Right cardiac atrium (tissue), 5 donors: ENCODE results near the gene MAP2K5. TPM values are rescaled to one million over a fixed set of nuclear protein-coding genes. Genes with fewer than 3 reads are reported as not detected.

ENCODE experiments used
- ATAC-seq, 2 donors: fragments of 200-7000 bp; cut with Tn5 transposase; one replicate each; pipeline versions ENCODE4 v1.8.0 to v1.9.1; 2020; ENCODE audit warnings: moderate library complexity in 2 of 2, mild to moderate bottlenecking in 1 of 2
- DNase-seq, 3 donors: peaks; one replicate each; pipeline ENCODE4 v3.0.0-alpha.2; 2020
- H3K27ac ChIP-seq: one replicate; pipeline ENCODE4 v1.5.1; 2013; ENCODE audit warnings: mild to moderate bottlenecking, low read length, control low read depth, moderate library complexity
- H3K27me3 ChIP-seq: one replicate; pipeline ENCODE4 v1.6.1; 2013; ENCODE audit not compliant: control insufficient read depth, insufficient read depth
- H3K4me1 ChIP-seq: one replicate; pipeline ENCODE4 v1.6.1; 2013; ENCODE audit warnings: low read length; ENCODE audit not compliant: control insufficient read depth, insufficient read depth
- H3K4me3 ChIP-seq: one replicate; pipeline ENCODE4 v1.5.1; 2013; ENCODE audit warnings: low read length, control low read depth
- H3K9me3 ChIP-seq: one replicate; pipeline ENCODE4 v1.6.1; 2013; ENCODE audit warnings: low read length; ENCODE audit not compliant: control insufficient read depth
- WGBS: extraction: QIAGEN DNeasy Blood & Tissue Kit; methylation state at CpG from one replicate; pipeline ENCODE4 v1.1.7; 2013; 5-methylcytosine and 5-hydroxymethylcytosine counted together
- intact Hi-C, 4 donors: fragments of 100-400 bp; cut with DNase I; formaldehyde crosslinking; loops; one replicate each; pipeline versions ENCODE4 v1.11.0 to v1.14.0; 2022 to 2023
- polyA plus RNA-seq: library from polyadenylated mRNA; stranded (reverse); fragments of 200-250 nt; gene quantifications from one replicate; pipeline ENCODE4 v1.2.3, GENCODE V29; 2013
- total RNA-seq, 4 donors: library from RNA; stranded (reverse); fragmentation: NEBNext Ultra II Directional; extraction: Animal tissue kit (Norgen Biotek cat#: 25700); gene quantifications; one replicate each; pipeline ENCODE4 v1.2.1, GENCODE V29; 2021
- donor health status: healthy with polysubstance abuse.
- donor health status: DM: no; HTN: yes; CAD: no.
- donor health status: DM: no; HTN: no; CAD: no.
- donor health status: DM: no; HTN: yes; CAD: no; lungs with severe emphysema.
- donor health status: DM: yes; HTN: yes; CAD: no.

The MAP2K5 gene
- total and polyA plus RNA-seq, 5 donors: 9.0 to 16.6 (median 14.9) TPM

DNA sequence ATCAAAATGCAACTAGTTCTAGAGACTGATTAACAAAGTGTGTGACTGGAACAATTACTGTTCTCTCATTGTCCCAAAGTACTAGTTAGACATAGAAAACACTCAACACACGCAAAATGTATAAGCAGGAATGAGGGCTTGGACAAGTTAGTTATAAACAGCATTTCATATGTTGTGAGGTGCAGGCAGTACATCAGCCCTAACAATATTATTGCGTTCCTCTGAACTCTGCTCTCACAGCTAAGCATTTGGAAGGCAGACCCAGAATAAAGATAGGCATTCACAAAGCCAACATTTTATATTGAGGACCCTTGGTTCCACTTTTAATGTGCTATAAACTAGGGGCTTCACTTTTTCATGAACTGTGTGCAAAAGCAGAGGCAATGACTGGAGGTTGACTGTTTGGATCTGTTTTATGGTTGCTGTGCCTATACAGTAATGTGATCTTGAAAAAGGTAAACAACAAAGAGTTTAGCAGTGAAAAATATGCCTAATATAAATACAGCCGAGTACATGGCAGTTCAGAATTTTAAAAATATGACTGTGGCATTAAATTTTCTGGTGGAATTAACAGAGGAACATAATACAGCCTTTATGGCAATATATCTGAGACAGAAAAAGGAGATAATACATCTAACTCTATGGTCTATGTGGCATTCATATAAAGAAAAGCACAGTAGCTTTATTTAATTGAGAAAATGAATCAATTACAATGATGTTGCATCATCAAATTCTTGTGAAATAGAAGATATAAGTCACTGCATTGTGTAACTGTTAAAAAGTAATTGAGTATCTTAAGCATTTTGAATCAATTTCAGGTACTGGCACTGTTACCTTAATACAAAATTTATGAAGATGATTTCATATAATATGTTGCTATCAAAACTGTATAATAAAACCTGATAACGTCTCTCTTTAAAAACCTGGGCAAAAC lies 202.8 kb downstream of the MAP2K5 start:
- ATAC-seq (no peak), DNase-seq (no peak)
- WGBS: 94% methylated on average over 4 of the region's 4 CpGs
- Histone ChIP-seq H3K4me1 (peaks cover 2% of the 10 kb centered on the region), H3K27me3 (no peaks in the 10 kb centered on the region), H3K9me3 (no peaks in the 10 kb centered on the region), H3K27ac (no peak overlapping the region), H3K4me3 (no peak overlapping the region)
- intact Hi-C loops: no loop called here

DNA sequence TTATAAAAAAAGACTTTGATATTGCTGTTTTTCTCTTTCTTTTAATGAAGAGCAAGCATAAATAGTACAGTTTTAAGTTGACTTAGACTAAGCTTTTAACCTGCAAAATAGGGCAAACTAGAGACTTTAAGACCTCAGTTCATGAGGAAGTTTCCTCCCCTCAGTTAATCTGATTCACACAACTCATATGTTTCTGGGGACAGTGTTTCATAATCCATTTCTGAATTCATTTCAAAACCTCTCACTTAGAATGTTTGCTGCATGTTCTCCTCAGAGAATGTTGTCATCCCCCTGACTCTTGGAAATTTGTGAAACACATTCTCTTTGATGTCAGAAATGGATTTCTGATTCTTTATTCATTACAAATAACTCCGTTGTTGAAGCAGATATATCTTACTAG lies 203.5 kb downstream of the MAP2K5 start:
- ATAC-seq: peak in 1 of 2 donors; percentile 34
- no peak overlapping the region for H3K27ac ChIP-seq
- no peaks in the 10 kb centered on the region for H3K27me3 ChIP-seq
- peaks cover 2% of the 10 kb centered on the region for H3K4me1 ChIP-seq
- 49% methylated on average over 1 of the region's 1 CpG for WGBS
- H3K4me3 ChIP-seq: no peak overlapping the region
- H3K9me3 ChIP-seq: no peaks in the 10 kb centered on the region
- intact Hi-C loops: no loop called here
- DNase-seq: no peak

DNA sequence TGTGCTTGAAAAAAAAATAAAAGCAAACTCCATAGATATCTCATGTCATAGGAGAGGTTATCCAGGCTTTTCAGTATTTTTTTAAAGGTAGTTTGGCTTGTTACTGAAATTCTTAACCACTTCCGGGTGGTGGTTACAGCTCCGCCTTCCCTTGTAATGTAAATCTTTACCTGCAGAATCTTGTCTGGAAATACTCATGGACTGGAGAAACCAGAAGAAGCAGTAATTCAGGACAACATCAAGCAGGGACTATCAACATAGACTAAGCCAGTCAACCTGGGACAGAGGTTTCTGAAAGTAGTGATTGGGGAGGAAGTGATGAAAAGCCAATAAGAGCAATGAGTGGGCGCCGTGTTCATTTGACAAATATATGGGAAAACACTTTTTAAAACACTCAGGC lies 203.9 kb downstream of the MAP2K5 start:
- no peak overlapping the region for H3K27ac ChIP-seq
- H3K9me3 ChIP-seq: no peaks in the 10 kb centered on the region
- H3K4me3 ChIP-seq: no peak overlapping the region
- ATAC-seq (no peak), DNase-seq (no peak)
- intact Hi-C loops: no loop called here
- H3K4me1 ChIP-seq: peaks cover 2% of the 10 kb centered on the region
- H3K27me3 ChIP-seq: no peaks in the 10 kb centered on the region
- WGBS: 85% methylated on average over 4 of the region's 4 CpGs

DNA sequence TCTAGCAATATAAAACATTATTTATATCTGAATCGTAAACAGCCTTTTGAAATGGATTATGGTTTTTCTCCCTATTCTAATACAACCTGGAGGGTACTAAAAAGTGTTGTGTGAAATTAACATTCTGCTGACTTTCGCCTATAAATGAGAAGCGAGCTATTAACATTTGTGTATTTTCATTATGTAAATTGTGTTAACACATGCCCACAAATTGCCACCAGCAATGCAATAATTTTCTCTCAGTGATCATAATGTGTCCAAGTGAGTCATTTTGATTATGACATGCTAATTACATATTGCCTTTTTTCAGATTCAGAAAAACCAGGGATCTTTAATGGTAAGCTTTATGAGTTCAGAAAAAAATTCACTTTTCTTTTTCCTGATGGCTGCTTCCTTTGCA lies 205.4 kb downstream of the MAP2K5 start:
- ATAC-seq (no peak), DNase-seq (no peak)
- Histone ChIP-seq H3K4me1 (peaks cover 1% of the 10 kb centered on the region), H3K4me3 (no peak overlapping the region), H3K9me3 (no peaks in the 10 kb centered on the region), H3K27ac (no peak overlapping the region), H3K27me3 (no peaks in the 10 kb centered on the region)
- intact Hi-C loops: no loop called here
- over 99% methylated on average over 3 of the region's 3 CpGs for WGBS

DNA sequence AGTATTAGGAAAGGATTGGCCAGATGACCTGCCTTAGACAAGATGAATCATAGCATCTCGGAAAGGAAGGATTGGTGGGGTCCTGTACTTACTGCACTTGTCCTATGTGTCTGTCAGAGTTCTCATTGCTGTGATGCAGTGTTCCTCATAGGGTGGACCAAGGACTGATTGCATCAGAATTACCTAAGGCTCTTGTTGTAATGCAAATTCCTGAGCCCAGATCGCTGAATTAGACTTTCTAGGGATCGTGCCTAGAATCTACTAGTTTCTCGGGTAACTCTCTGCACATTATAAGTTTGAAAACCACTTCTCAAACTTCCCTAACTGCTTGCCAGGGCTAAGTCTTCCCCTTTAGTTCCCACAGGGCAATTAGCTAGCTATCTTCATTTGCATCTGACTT lies 207.9 kb downstream of the MAP2K5 start:
- ATAC-seq (no peak), DNase-seq (no peak)
- Histone ChIP-seq H3K4me1 (no peaks in the 10 kb centered on the region), H3K4me3 (no peak overlapping the region), H3K27me3 (no peaks in the 10 kb centered on the region), H3K9me3 (no peaks in the 10 kb centered on the region), H3K27ac (no peak overlapping the region)
- intact Hi-C loops: no loop called here
- 81% methylated on average over 4 of the region's 4 CpGs for WGBS

DNA sequence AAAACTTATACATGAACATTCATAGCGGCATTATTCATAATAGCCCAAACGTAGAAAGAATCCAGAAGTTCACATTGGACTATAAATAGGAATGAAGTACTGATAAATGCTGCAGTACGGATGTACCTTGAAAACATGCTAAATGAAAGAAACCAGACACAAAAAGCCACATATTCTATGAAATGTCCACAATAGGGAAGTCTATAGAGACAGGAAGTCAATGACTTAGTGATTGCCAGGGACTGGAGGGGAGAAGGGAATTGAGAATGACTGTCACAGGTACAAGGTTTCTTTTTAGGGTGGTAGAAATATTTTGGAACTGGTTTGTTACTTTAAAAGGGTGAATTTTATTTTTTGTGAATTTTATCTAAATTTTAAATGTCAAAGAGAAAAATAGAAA lies 211.4 kb downstream of the MAP2K5 start:
- 84% methylated on average over 3 of the region's 3 CpGs for WGBS
- intact Hi-C loops: no loop called here

DNA sequence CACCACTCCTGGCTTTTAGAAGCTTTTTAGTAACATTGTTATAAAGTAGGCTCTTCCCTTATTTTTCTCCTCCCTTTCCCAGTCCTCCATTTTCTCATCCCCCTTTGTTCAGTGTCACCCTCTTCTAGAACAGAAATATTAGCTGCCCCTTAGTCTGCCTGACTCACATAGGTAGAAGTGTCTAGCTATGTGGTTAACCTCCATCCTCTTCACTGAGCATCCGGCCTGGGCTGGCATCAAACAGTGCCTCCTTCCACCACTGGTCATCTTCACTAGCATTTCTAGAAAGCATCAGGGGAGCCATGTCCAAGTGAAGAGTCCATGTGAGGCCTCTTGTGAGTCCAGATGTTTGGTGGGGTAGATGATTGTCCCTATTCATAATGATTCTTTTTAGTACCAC lies 212.8 kb downstream of the MAP2K5 start:
- no peaks in the 10 kb centered on the region for H3K4me1 ChIP-seq
- H3K27me3 ChIP-seq: no peaks in the 10 kb centered on the region
- ATAC-seq (no peak), DNase-seq (no peak)
- H3K9me3 ChIP-seq: no peaks in the 10 kb centered on the region
- WGBS: 88% methylated on average over 1 of the region's 1 CpG
- no peak overlapping the region for H3K4me3 ChIP-seq
- H3K27ac ChIP-seq: no peak overlapping the region
- intact Hi-C loops: no loop called here

More for the DNA sequence above, 211.4 kb downstream of the MAP2K5 start:
- no peak for DNase-seq
- H3K27ac ChIP-seq: no peak overlapping the region
- H3K27me3 ChIP-seq: no peaks in the 10 kb centered on the region
- H3K9me3 ChIP-seq: no peaks in the 10 kb centered on the region
- no peak for ATAC-seq
- H3K4me3 ChIP-seq: no peak overlapping the region
- H3K4me1 ChIP-seq: no peaks in the 10 kb centered on the region

DNA sequence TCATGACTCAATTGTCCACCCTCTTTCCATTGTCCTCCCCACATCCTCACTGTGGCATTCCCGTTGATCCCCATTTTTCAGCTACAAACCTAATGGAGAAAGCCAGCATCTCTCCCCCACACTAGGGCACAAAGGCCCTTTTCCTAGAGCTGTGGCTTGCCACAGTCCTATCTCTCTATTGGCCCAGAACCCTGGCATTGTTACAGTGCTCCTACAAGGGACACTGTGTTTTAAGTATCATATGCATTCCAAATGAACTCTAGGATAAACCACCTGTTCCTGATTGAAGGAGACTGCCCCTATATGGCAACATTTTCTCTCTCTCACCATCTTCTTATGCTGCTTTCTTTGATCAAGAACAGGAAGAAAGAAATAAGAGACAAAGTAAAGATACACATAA lies 213.4 kb downstream of the MAP2K5 start:
- intact Hi-C loops: no loop called here
- no peaks in the 10 kb centered on the region for H3K27me3 ChIP-seq

DNA sequence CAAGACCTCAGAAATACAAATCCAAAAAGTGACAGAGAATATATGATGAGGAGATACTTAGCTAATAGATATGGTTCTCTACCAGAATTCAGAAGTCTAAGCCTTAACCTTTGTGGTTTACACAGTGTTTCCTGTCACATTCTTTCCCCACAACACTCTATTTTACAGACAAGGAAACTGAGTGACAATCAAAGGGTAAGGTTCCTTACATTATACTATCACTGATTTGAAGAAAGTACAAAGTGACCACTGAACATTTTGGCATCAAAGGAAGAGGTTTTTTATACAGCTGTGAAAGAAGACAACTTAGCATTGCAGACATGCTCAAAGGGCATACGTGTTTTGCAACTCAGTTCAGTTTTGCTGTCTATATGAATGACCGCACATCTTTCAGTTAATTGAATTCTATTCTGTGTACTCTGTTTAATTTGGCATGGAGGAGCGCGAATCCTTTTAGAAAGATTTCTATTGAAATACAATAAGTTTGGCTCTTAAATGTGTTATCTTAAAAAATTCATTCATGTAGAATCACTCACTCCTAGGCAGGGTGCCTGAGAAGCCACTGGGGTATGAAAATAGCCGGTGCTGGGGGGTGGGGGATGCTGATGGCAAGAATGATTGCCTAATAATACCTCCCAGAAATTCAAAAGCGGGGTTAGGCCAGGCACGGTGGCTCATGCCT lies 216.3 kb downstream of the MAP2K5 start:
- H3K4me3 ChIP-seq: no peak overlapping the region
- 81% methylated on average over 7 of the region's 7 CpGs for WGBS
- H3K9me3 ChIP-seq: no peaks in the 10 kb centered on the region
- H3K4me1 ChIP-seq: no peaks in the 10 kb centered on the region
- no peak for ATAC-seq
- no peak for DNase-seq
- H3K27ac ChIP-seq: no peak overlapping the region
- intact Hi-C loops: no loop called here
- no peaks in the 10 kb centered on the region for H3K27me3 ChIP-seq

More for the DNA sequence above, 213.4 kb downstream of the MAP2K5 start:
- no peak for ATAC-seq
- H3K4me3 ChIP-seq: no peak overlapping the region
- no peaks in the 10 kb centered on the region for H3K4me1 ChIP-seq
- H3K27ac ChIP-seq: no peak overlapping the region
- WGBS: 79% methylated on average over 1 of the region's 1 CpG
- no peaks in the 10 kb centered on the region for H3K9me3 ChIP-seq
- no peak for DNase-seq

DNA sequence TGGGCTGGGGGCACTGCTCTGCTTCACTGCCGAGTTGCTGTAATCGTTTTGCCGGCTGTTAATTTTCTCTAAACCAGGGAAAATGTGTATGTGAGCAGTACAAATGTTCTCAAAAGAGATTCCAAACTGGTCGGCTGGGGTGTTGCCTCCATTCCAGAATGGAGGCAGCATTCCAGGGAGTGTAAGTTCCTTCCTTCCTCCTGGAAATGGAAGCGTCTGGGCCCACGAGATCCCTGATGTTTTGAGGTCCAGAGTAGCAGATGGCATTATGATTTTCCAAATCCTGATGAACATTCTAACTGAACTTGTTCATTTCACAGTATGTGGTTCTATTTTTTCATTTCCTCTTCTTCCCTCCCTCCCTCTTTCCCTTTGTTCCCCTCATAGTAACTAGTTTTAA lies 218.4 kb downstream of the MAP2K5 start:
- no peak for DNase-seq
- intact Hi-C loops: no loop called here
- no peaks in the 10 kb centered on the region for H3K27me3 ChIP-seq
- ATAC-seq: no peak
- WGBS: 68% methylated on average over 6 of the region's 6 CpGs
- no peak overlapping the region for H3K4me3 ChIP-seq
- no peak overlapping the region for H3K27ac ChIP-seq
- H3K9me3 ChIP-seq: no peaks in the 10 kb centered on the region
- H3K4me1 ChIP-seq: no peaks in the 10 kb centered on the region

DNA sequence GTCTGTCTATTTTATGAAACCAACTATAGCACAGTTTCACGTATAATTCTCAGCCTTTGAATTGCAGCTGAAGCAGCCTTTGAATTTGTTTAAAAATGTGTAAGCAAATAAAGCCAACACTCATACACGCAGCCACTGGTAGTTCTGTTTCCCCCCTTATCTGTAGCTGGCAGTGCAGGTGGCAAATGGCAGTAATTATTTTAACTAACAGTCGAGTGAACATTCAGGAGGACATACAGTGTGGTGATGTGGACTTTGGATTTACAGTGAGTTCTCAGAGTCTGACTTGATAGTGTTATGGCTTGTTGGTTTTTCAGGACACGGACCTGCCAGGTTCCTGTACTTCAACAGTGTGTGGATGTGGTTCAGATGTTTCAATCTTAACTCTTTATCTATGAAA lies 218.8 kb downstream of the MAP2K5 start:
- no peak overlapping the region for H3K27ac ChIP-seq
- H3K4me1 ChIP-seq: no peaks in the 10 kb centered on the region
- no peak for ATAC-seq
- intact Hi-C loops: no loop called here
- H3K4me3 ChIP-seq: no peak overlapping the region
- no peak for DNase-seq
- no peaks in the 10 kb centered on the region for H3K27me3 ChIP-seq
- 86% methylated on average over 4 of the region's 4 CpGs for WGBS
- H3K9me3 ChIP-seq: no peaks in the 10 kb centered on the region
